Peyer's patch (tissue), 4 donors: ENCODE measurements around the gene C1orf210.

Experiments
- CTCF ChIP-seq, 6 experiments: fragments of 450-650 bp in 4 of 6; fragments of 200-600 bp in 2 of 6; sonication (generic) in 1 of 6; IDR thresholded peaks; one replicate each; pipeline ENCODE4 v1.5.1; 2017 to 2019; ENCODE audit warnings: antibody characterized with exemption in 6 of 6, mild to moderate bottlenecking in 3 of 6, moderate library complexity in 1 of 6
- POLR2A ChIP-seq, 2 donors: fragments of 450-650 bp; IDR thresholded peaks; one replicate each; pipeline ENCODE4 v1.5.1; 2017; ENCODE audit warnings: antibody characterized with exemption in 2 of 2, mild to moderate bottlenecking in 2 of 2, moderate library complexity in 2 of 2

GRCh38 chr1:43315481-43315880 is 30.1 kb upstream of the C1orf210 start:
- TF ChIP-seq CTCF (IDR thresholded peaks at IDR 0.05) (no peak), POLR2A (IDR thresholded peaks at IDR 0.05) (no peak)
